HEK293 (cell line): ENCODE results near the gene VSIR.

Experiments used
- CTCF ChIA-PET: fragments of 350-600 bp; formaldehyde crosslinking; extraction: SDS; loops from one replicate; lab custom pipeline; 2021; ENCODE audit warnings: antibody characterized with exemption; lab: Yijun Ruan, JAX
- POLR2A ChIA-PET: fragments of 300-600 bp; formaldehyde crosslinking; extraction: SDS; loops from one replicate; lab custom pipeline; 2020; ENCODE audit warnings: antibody characterized with exemption, inconsistent platforms; lab: Yijun Ruan, JAX
- H3K27ac ChIP-seq: fragments of 200-500 bp; sonication (Bioruptor generic); 2 replicates; pipeline ENCODE4 v1.5.1; 2014; ENCODE audit warnings: low read depth, low read length, control low read depth, inconsistent platforms; ENCODE audit errors: extremely low read depth
- H3K36me3 ChIP-seq, 2 experiments: fragments of 200-500 bp in 1 of 2; sonication (Bioruptor generic) in 1 of 2; 1 replicate in 1 of 2; 2 replicates in 1 of 2; pipeline ENCODE4 v1.5.1; 2014 to 2017; ENCODE audit warnings: inconsistent platforms in 2 of 2, low read length in 2 of 2; ENCODE audit not compliant: control insufficient read depth in 2 of 2, insufficient read depth in 1 of 2
- H3K4me1 ChIP-seq: fragments of 200-500 bp; sonication (Bioruptor generic); 2 replicates; pipeline ENCODE4 v1.5.1; 2014; ENCODE audit warnings: mild to moderate bottlenecking, low read length, inconsistent platforms; ENCODE audit not compliant: control insufficient read depth, insufficient read depth
- H3K4me3 ChIP-seq: 2 replicates; pipeline ENCODE4 v1.5.1; 2011; ENCODE audit warnings: low read depth, mild to moderate bottlenecking, control low read depth, low read length, moderate library complexity
- H3K9me3 ChIP-seq: fragments of 200-500 bp; sonication (Bioruptor generic); 2 replicates; pipeline ENCODE4 v1.5.1; 2014; ENCODE audit warnings: low read depth, low read length, inconsistent platforms; ENCODE audit not compliant: control insufficient read depth, insufficient read depth
- ATF2 ChIP-seq: fragments of 450-650 bp; formaldehyde crosslinking; IDR thresholded peaks from 2 replicates; pipeline ENCODE4 v1.5.1; 2016; ENCODE audit warnings: missing biosample characterization, missing genetic modification characterization, low read depth
- EGR2 ChIP-seq: fragments of 450-650 bp; formaldehyde crosslinking; IDR thresholded peaks from 2 replicates; pipeline ENCODE4 v1.5.1; 2016; ENCODE audit warnings: low read depth, missing biosample characterization, missing genetic modification characterization
- ELK4 ChIP-seq: IDR thresholded peaks from 2 replicates; pipeline ENCODE4 v1.6.1; 2011; ENCODE audit warnings: mild to moderate bottlenecking, low read depth, low read length, borderline replicate concordance
- GLIS1 ChIP-seq: fragments of 450-650 bp; formaldehyde crosslinking; IDR thresholded peaks from 2 replicates; pipeline ENCODE4 v1.5.1; 2016; ENCODE audit warnings: missing biosample characterization, missing genetic modification characterization
- KLF16 ChIP-seq: fragments of 450-650 bp; formaldehyde crosslinking; IDR thresholded peaks from 2 replicates; pipeline ENCODE4 v1.5.1; 2017; ENCODE audit warnings: missing biosample characterization, missing genetic modification characterization
- MEIS1 ChIP-seq: sonication (generic); formaldehyde crosslinking; IDR thresholded peaks from 2 replicates; pipeline ENCODE4 v1.8.1; 2022; ENCODE audit warnings: missing genetic modification reagents, mild to moderate bottlenecking, borderline replicate concordance
- PATZ1 ChIP-seq: fragments of 450-650 bp; formaldehyde crosslinking; IDR thresholded peaks from 2 replicates; pipeline ENCODE4 v1.5.1; 2016; ENCODE audit warnings: missing biosample characterization, missing genetic modification characterization
- PRDM1 ChIP-seq: fragments of 450-650 bp; formaldehyde crosslinking; IDR thresholded peaks from 2 replicates; pipeline ENCODE4; 2016; ENCODE audit warnings: missing biosample characterization, missing genetic modification characterization
- PRDM6 ChIP-seq: fragments of 450-650 bp; formaldehyde crosslinking; IDR thresholded peaks from 2 replicates; pipeline ENCODE4 v1.5.1; 2017; ENCODE audit warnings: missing biosample characterization, missing genetic modification characterization
- SALL2 ChIP-seq: fragments of 450-650 bp; formaldehyde crosslinking; IDR thresholded peaks from 2 replicates; pipeline ENCODE4 v1.5.0; 2017; ENCODE audit warnings: missing biosample characterization, mild to moderate bottlenecking, missing genetic modification characterization, borderline replicate concordance
- TRIM28 ChIP-seq: IDR thresholded peaks from 2 replicates; pipeline ENCODE4 v1.6.1; 2011; ENCODE audit warnings: low read length, control low read depth, borderline replicate concordance
- ZNF112 ChIP-seq: fragments of 450-650 bp; formaldehyde crosslinking; IDR thresholded peaks from 2 replicates; pipeline ENCODE4 v1.5.0; 2017; ENCODE audit warnings: missing biosample characterization, missing genetic modification characterization
- ZNF138 ChIP-seq: fragments of 450-650 bp; formaldehyde crosslinking; IDR thresholded peaks from 2 replicates; pipeline ENCODE4 v1.5.1; 2016; ENCODE audit warnings: missing biosample characterization, missing genetic modification characterization, borderline replicate concordance
- ZNF18 ChIP-seq: fragments of 450-650 bp; formaldehyde crosslinking; IDR thresholded peaks from 2 replicates; pipeline ENCODE4 v1.5.1; 2016; ENCODE audit warnings: missing biosample characterization, missing genetic modification characterization
- ZNF214 ChIP-seq: fragments of 450-650 bp; formaldehyde crosslinking; IDR thresholded peaks from 2 replicates; pipeline ENCODE4 v1.5.1; 2017; ENCODE audit warnings: missing biosample characterization, mild to moderate bottlenecking, missing genetic modification characterization, borderline replicate concordance
- ZNF311 ChIP-seq: fragments of 450-650 bp; formaldehyde crosslinking; IDR thresholded peaks from 2 replicates; pipeline ENCODE4 v1.5.1; 2017; ENCODE audit warnings: missing biosample characterization, missing genetic modification characterization, borderline replicate concordance
- ZNF362 ChIP-seq: fragments of 450-650 bp; formaldehyde crosslinking; IDR thresholded peaks from 2 replicates; pipeline ENCODE4 v1.5.1; 2016; ENCODE audit warnings: missing biosample characterization, missing genetic modification characterization
- ZNF544 ChIP-seq: fragments of 450-650 bp; formaldehyde crosslinking; IDR thresholded peaks from 2 replicates; pipeline ENCODE4 v1.5.0; 2017; ENCODE audit warnings: missing biosample characterization, missing genetic modification characterization
- ZNF660 ChIP-seq: fragments of 450-650 bp; IDR thresholded peaks from 2 replicates; pipeline ENCODE4 v1.5.1; 2018; ENCODE audit warnings: missing biosample characterization, mild to moderate bottlenecking, missing genetic modification characterization
- ZNF664 ChIP-seq: fragments of 450-650 bp; formaldehyde crosslinking; IDR thresholded peaks from 2 replicates; pipeline ENCODE4 v1.5.1; 2016; ENCODE audit warnings: missing biosample characterization, missing genetic modification characterization
- ZNF704 ChIP-seq: fragments of 450-650 bp; formaldehyde crosslinking; IDR thresholded peaks from 2 replicates; pipeline ENCODE4 v1.5.1; 2016; ENCODE audit warnings: missing biosample characterization, missing genetic modification characterization
- ZNF777 ChIP-seq: fragments of 450-650 bp; formaldehyde crosslinking; IDR thresholded peaks from 2 replicates; pipeline ENCODE4 v1.5.1; 2017; ENCODE audit warnings: missing biosample characterization, missing genetic modification characterization, borderline replicate concordance
- ZNF785 ChIP-seq: fragments of 450-650 bp; formaldehyde crosslinking; IDR thresholded peaks from 2 replicates; pipeline ENCODE4 v1.5.1; 2016; ENCODE audit warnings: missing biosample characterization, missing genetic modification characterization
- ZSCAN30 ChIP-seq: fragments of 450-650 bp; IDR thresholded peaks from 2 replicates; pipeline ENCODE4 v1.5.1; 2018; ENCODE audit warnings: missing biosample characterization, mild to moderate bottlenecking, missing genetic modification characterization, moderate library complexity

The VSIR gene

GRCh38 chr10:71739358-71739900, 33.9 kb downstream of the VSIR start:
- Histone ChIP-seq H3K9me3 (no peaks in the 10 kb centered on the region), H3K4me3 (no peak overlapping the region), H3K27ac (no peak overlapping the region), H3K36me3 (no peaks in the 10 kb centered on the region), H3K4me1 (no peaks in the 10 kb centered on the region)
- CTCF ChIA-PET = interaction anchor here (0.6 kb wide), 1 partner anchor 468 kb away, joined by 3 read pairs; no protein-coding TSS in a partner anchor
- POLR2A ChIA-PET = no interaction called here
- TF ChIP-seq EGR2 (no peak), PRDM6 (tag by site-specific recombination) (no peak), ATF2 (tag by site-specific recombination) (no peak), ZNF138 (tag by site-specific recombination) (no peak), GLIS1 (tag by site-specific recombination) (no peak), SALL2 (tag by site-specific recombination) (no peak), ZNF704 (tag by site-specific recombination) (no peak), ZNF214 (tag by site-specific recombination) (no peak), ZNF311 (tag by site-specific recombination) (no peak), ZNF18 (tag by site-specific recombination) (no peak), ZSCAN30 (tag by site-specific recombination) (no peak), ZNF664 (tag by site-specific recombination) (no peak), ELK4 (no peak), PRDM1 (tag by site-specific recombination) (no peak), ZNF777 (tag by site-specific recombination) (no peak), ZNF112 (tag by site-specific recombination) (no peak), KLF16 (tag by site-specific recombination) (no peak), ZNF660 (tag by site-specific recombination) (no peak)

- H3K36me3 ChIP-seq = no peaks in the 10 kb centered on the region
- no peaks in the 10 kb centered on the region for H3K9me3 ChIP-seq
- no peak overlapping the region for H3K4me3 ChIP-seq
- POLR2A ChIA-PET = no interaction called here
- CTCF ChIA-PET = no interaction called here
- H3K4me1 ChIP-seq = no peaks in the 10 kb centered on the region
- no peak overlapping the region for H3K27ac ChIP-seq
- TF ChIP-seq ZNF785 (tag by site-specific recombination) (no peak), ZNF362 (no peak), ZNF544 (tag by site-specific recombination) (no peak), ELK4 (no peak), MEIS1 (CRISPR knock-in tag) (no peak), TRIM28 (no peak), PATZ1 (tag by site-specific recombination) (no peak)
These were observed 35.5 kb downstream of the VSIR start for GRCh38 chr10:71737834-71738197.
